Measurements from ENCODE around the gene PREP. TPM values are rescaled to one million over a fixed set of nuclear protein-coding genes. Genes with fewer than 3 reads are reported as not detected.

Gene PREP
- total and polyA plus RNA-seq, 2 of the 8 experiments (the other 6 are each of a cell fraction or from before 2014, with no cell fraction given): 26.8 to 70.0 TPM

GRCh38 chr6:105259913-105260889 lies 142.7 kb downstream of the PREP start:
- H2BK20ac ChIP-seq (ENCODE audit: low read length): no peak overlapping the region
- H3K18ac ChIP-seq (ENCODE audit: extremely low read depth, low read length): no peak overlapping the region
- ChIA-PET POLR2A (ENCODE audit: partially characterized antibody) (no interaction called here), CTCF (ENCODE audit: partially characterized antibody) (interaction anchor here (0.7 to 1.2 kb wide), 3 partner anchors 9 to 172 kb away, joined by 3 to 6 read pairs (median 4); no protein-coding TSS in a partner anchor)
- no peak for DNase-seq (ENCODE audit: low read depth in 1 of 2, low spot score in 2 of 2)
- H3K23ac ChIP-seq (ENCODE audit: insufficient read length): no peak overlapping the region
- no peak overlapping the region for H2BK15ac ChIP-seq (ENCODE audit: low read length)
- no peak for FAIRE-seq
- H4K91ac ChIP-seq (replicated peaks; ENCODE audit: insufficient read length, low read length): no peak overlapping the region
- H4K8ac ChIP-seq (ENCODE audit: extremely low read depth, insufficient read depth, low read length): no peak overlapping the region
- no peaks in the 10 kb centered on the region for H3K9me3 ChIP-seq (ENCODE audit: insufficient read depth in 2 of 2, low read depth in 1 of 2, low read length in 1 of 2)
- H2BK120ac ChIP-seq (replicated peaks; ENCODE audit: low read depth, low read length): no peak overlapping the region
- H3K79me2 ChIP-seq (ENCODE audit: control insufficient read depth in 1 of 2, insufficient read depth in 2 of 2, low read length in 2 of 2): no peaks in the 10 kb centered on the region
- 86% methylated on average over 13 of the region's 13 CpGs; no CpG with 5 or more reads in 1 of the 2 experiments for WGBS, 2 experiments (ENCODE audit: extremely low coverage in 1 of 2, insufficient coverage in 1 of 2, insufficient read length in 1 of 2, insufficient replicate concordance in 2 of 2, low coverage in 1 of 2, low lambda C conversion rate in 2 of 2, missing lambda C conversion rate in 1 of 2)
- H2AFZ ChIP-seq (ENCODE audit: low read length): peak overlapping the region; percentile 44; the same call in 1 of the 2 replicates
- no peak overlapping the region for H2BK5ac ChIP-seq (ENCODE audit: low read depth, low read length)
- H3K27ac ChIP-seq (ENCODE audit: low read depth, low read length): no peak overlapping the region
- no peak overlapping the region for H3K14ac ChIP-seq (ENCODE audit: insufficient read length)
- peak overlapping the region; percentile 22 to 38; a peak in 2 of 4 replicates for H3K4me2 ChIP-seq (ENCODE audit: insufficient read depth in 1 of 2, low read depth in 2 of 2, low read length in 2 of 2)
- peaks cover 0 to 1% (median 0%) of the 10 kb centered on the region in 4 experiments; a peak in 1 of 7 replicates for H3K27me3 ChIP-seq (replicated peaks in 1 of 4; ENCODE audit: control insufficient read depth in 3 of 4, extremely low read depth in 1 of 4, insufficient read depth in 3 of 4, low read length in 3 of 4)
- H3K4ac ChIP-seq (replicated peaks; ENCODE audit: insufficient read length, low read depth, low read length): no peak overlapping the region
- H2BK12ac ChIP-seq (ENCODE audit: low read depth, low read length): no peak overlapping the region
- no peak for TF ChIP-seq USF2 (IDR thresholded peaks at IDR 0.05; ENCODE audit: low read length)
- TF ChIP-seq CTBP2 (IDR thresholded peaks at IDR 0.05; ENCODE audit: borderline replicate concordance, insufficient read depth, insufficient read length, low read length): no peak
- no peak for TF ChIP-seq E2F6 (IDR thresholded peaks at IDR 0.05)
- no peaks in the 10 kb centered on the region for H3K23me2 ChIP-seq (ENCODE audit: low read depth, low read length)
- no peak overlapping the region for H4K5ac ChIP-seq (ENCODE audit: insufficient read length, low read depth, low read length)
- H4K20me1 ChIP-seq (replicated peaks in 1 of 2; ENCODE audit: control insufficient read depth in 1 of 2, insufficient read depth in 2 of 2, low read length in 2 of 2): no peaks in the 10 kb centered on the region
- H3K79me1 ChIP-seq (ENCODE audit: low read depth, low read length): no peaks in the 10 kb centered on the region
- no peak overlapping the region; a peak in 1 of 8 replicates for H3K4me3 ChIP-seq (ENCODE audit: extremely low read depth in 1 of 4, insufficient read depth in 2 of 4, low read depth in 3 of 4, low read length in 4 of 4)
- H2AK5ac ChIP-seq (ENCODE audit: low read depth, low read length): no peak overlapping the region
- H3K56ac ChIP-seq (replicated peaks; ENCODE audit: insufficient read length, low read depth, low read length): no peak overlapping the region
- H3K4me1 ChIP-seq (replicated peaks in 1 of 4; ENCODE audit: control insufficient read depth in 3 of 4, insufficient read depth in 4 of 4, low read length in 3 of 4): peaks cover 0 to 15% (median 7%) of the 10 kb centered on the region in 4 experiments; a peak in 2 of 7 replicates
- no peaks in the 10 kb centered on the region for H3K36me3 ChIP-seq (ENCODE audit: control insufficient read depth in 2 of 4, insufficient read depth in 4 of 4, low read length in 3 of 4)
- 0 out of 7 replicates have a peak overlapping the region, but pooled peaks of 1 of the 4 experiments have one; percentile 7 for H3K9ac ChIP-seq (replicated peaks in 1 of 4; ENCODE audit: extremely low read depth in 1 of 4, low read depth in 3 of 4, low read length in 3 of 4)

All from H1 (cell line).